HFF-Myc (cell line): Measurements from ENCODE around the gene ELMO1.

Source experiments
- DNase-seq: peaks from one replicate; pipeline ENCODE4 v3.0.0-alpha.2; 2011; ENCODE audit warnings: low read depth; ENCODE audit errors: extremely low read depth
- H3K4me3 ChIP-seq: replicated peaks from 2 replicates; pipeline ENCODE4 v1.5.1; 2011; ENCODE audit warnings: low read depth, mild to moderate bottlenecking, control low read depth, low read length
- TF ChIP-seq, protein P1 (sequence below): IDR thresholded peaks from 2 replicates; pipeline ENCODE4 v1.5.1; 2012; ENCODE audit warnings: mild to moderate bottlenecking, low read depth, low read length, control low read depth; ENCODE audit errors: missing control alignments

The ELMO1 gene

DNA sequence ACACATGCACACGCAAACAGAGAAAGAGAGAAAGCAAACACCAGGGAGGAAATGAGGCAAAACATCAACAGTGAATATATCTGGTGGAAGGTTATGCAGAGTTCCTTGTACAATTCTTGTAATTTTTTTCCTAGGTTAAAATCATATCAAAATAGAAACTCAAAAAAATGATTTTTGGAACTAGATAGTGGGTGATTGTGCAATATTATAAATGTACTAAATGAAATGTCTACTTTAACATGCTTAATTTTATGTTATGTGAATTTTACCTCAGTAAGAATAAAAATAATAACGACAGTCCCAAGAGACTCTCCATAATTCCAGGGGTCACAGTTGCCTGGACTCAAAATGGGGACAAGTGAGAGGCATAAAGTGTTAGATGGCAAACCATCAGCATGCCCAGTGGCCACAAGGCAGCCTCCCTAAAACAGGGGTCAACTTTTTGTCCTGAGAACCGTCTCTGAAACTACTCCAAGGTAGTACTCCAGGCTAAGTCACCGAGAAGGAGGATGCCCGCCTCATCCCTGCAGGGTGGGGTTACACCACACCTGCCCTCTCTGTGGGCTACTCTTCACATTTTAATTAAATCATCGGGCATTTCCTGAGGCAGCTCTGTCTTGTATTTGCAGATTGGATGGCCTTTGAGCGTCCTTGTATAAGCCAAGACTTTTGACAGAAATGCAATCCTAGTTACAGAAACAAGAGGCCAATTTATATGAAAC lies 267.7 kb downstream of the ELMO1 start:
- TF ChIP-seq, protein P1, sequence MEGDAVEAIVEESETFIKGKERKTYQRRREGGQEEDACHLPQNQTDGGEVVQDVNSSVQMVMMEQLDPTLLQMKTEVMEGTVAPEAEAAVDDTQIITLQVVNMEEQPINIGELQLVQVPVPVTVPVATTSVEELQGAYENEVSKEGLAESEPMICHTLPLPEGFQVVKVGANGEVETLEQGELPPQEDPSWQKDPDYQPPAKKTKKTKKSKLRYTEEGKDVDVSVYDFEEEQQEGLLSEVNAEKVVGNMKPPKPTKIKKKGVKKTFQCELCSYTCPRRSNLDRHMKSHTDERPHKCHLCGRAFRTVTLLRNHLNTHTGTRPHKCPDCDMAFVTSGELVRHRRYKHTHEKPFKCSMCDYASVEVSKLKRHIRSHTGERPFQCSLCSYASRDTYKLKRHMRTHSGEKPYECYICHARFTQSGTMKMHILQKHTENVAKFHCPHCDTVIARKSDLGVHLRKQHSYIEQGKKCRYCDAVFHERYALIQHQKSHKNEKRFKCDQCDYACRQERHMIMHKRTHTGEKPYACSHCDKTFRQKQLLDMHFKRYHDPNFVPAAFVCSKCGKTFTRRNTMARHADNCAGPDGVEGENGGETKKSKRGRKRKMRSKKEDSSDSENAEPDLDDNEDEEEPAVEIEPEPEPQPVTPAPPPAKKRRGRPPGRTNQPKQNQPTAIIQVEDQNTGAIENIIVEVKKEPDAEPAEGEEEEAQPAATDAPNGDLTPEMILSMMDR, result no peak
- DNase-seq, result no peak
- H3K4me3 ChIP-seq, result no peak overlapping the region

DNA sequence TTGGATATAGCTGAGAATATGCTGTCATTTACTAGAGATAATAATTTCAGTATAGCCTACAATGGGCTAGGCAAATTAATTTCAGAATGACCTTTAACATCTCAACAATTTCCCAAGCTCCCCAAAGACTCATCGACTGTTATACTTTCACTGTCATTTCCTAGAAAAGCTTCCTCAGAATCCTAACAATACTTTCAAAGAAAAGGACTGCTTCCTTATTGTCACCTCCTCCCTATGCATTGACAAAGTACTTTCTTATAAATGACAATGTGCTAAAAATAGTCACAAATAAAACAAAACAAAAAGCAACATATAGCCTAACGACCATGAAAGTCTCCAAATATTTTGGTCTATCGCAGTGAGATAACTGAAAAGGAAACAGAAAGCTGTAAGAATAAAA lies 272.6 kb downstream of the ELMO1 start:
- DNase-seq, result no peak
- no peak overlapping the region for H3K4me3 ChIP-seq
- TF ChIP-seq, protein P1, result no peak

DNA sequence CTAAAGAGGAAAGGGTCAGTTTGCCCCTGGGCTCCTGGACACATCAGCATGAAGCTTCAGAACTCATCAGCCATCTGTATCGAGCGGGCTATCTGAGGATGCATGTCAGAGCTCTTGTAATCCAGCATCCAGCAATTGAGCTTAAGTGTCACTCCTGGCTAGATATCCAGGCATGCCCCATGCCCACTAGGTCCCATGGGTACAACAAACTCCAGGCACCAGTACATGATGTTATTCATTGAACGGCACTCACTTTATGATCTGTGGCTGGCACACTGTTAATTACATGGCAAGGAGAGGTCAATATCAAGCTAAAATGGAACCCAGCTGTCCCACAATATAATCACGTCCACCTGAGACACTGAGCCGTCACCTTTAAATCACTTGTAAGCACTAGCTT lies 274.2 kb downstream of the ELMO1 start:
- no peak for DNase-seq
- TF ChIP-seq, protein P1, result no peak
- no peak overlapping the region for H3K4me3 ChIP-seq

DNA sequence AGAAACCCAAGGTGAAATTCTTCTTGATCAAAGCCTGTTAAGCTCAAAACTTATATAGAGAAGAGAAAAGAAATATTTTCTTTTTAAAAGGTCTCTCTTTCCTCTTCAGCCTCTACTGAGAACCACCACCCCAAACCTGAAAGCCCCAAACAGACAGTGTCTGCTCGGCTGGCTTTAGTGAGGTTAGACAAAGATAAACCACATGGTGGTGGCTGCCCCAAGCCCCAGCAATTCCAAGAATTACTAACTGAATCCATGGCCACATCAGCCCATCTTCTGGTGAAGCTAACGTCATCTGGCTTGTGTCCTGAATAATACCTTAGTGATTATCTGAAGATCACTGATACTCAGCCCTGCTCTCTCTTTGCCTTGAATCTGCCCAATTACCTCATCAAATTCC lies 275.0 kb downstream of the ELMO1 start:
- TF ChIP-seq, protein P1, result no peak
- H3K4me3 ChIP-seq, result no peak overlapping the region
- no peak for DNase-seq

DNA sequence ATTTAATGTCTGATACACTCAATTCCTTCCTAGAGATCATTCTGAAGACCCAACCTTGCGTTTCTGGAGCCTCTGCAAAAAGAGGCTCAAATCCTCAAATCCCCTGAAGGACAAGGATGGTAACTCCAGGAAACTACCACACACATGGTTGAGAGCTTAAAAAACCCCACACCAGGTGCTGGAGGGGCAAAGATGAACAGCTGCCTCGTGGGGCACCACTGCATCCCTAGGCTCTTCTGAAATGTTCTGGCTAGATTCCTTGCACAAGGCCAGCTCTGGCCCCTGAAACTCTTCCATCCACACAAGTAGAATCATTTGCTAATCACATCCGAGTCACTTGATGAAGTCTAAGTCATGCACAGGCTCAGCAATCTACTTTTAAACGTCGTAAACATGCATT lies 286.6 kb downstream of the ELMO1 start:
- DNase-seq, result no peak
- no peak overlapping the region for H3K4me3 ChIP-seq
- TF ChIP-seq, protein P1, result no peak

DNA sequence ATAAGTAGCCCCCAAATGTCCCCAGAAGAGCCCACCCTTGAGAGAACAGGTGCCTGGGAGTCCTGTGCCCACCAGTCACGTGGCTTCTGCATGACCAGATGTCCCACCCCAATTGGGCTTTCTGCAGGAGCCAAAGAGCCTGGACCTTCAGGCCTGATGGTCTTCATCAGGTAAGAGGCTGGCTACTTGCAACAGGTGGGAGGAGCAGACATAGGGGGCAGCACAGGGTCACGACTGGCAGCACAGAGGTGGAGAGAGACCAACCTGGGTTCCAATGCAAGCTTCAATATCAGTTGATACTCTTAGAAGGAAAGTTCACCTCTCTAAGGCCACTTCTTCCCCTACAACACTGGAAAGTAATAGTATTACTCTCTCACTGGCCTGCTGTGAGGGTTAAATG lies 288.0 kb downstream of the ELMO1 start:
- TF ChIP-seq, protein P1, result no peak
- H3K4me3 ChIP-seq, result no peak overlapping the region

DNA sequence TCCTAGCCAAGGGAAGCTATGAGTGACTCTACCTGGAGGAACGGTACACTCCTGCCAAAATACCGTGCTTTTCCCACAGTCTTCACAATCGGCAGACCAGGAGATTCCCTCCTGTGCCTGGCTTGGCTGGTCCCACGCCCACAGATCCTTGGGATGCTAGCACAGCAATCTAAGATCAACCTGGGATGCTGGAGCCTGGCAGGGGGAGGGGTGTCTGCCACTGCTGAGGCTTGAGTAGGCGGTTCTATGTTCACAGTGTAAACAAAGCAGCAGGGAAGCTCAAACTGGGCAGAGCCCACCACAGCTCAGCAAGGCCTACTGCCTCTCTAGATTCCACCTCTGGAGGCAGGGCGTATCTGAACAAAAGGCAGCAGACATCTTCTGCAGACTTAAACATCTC lies 295.3 kb downstream of the ELMO1 start:
- TF ChIP-seq, protein P1, result no peak
- no peak overlapping the region for H3K4me3 ChIP-seq
- no peak for DNase-seq

More for the DNA sequence above, 288.0 kb downstream of the ELMO1 start:
- no peak for DNase-seq
